Tongue (tissue), 2 donors: ENCODE results near the gene ADGRB3. TPM values are rescaled to one million over a fixed set of nuclear protein-coding genes. Genes with fewer than 3 reads are reported as not detected.
"Not testable (repeated sequence)": the region's sequence is repeated elsewhere in the genome, so short reads cannot be mapped to it uniquely, and the experiment has no call there.

Experiments used
- DNase-seq: peaks from one replicate; pipeline ENCODE4 v3.0.0-alpha.2; 2015
- total RNA-seq: library from RNA; depleted of rRNA; stranded (reverse); fragments of >200 nt; gene quantifications from one replicate; pipeline ENCODE4 v1.2.3, GENCODE V29; 2014

The ADGRB3 gene
- total RNA-seq, 1 donor from 2014 or later = 6.1 TPM

DNA sequence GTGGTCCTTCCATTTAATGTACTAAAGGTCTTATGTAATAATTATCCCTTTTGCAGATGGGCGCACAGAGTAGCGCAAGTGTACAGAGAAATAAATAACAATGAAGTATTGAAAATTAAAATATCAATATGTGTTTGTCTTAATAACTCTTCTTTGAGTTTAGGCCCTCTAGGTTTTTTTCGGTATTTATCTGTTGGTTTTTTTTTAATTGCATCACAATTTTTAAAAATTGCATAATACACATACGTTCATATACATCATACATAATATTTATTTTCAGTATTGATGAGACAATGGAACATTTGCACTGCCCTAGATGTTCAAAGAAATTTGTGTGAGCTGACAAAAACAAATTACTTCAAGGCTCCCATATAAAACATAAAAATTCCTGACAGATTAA, 15.1 kb downstream of the ADGRB3 start:
- no peak for DNase-seq

GRCh38 chr6:68651011-68651985, 16.2 kb downstream of the ADGRB3 start:
- peak; percentile 20 for DNase-seq

GRCh38 chr6:68652117-68652536, 17.0 kb downstream of the ADGRB3 start:
- no peak for DNase-seq

DNA sequence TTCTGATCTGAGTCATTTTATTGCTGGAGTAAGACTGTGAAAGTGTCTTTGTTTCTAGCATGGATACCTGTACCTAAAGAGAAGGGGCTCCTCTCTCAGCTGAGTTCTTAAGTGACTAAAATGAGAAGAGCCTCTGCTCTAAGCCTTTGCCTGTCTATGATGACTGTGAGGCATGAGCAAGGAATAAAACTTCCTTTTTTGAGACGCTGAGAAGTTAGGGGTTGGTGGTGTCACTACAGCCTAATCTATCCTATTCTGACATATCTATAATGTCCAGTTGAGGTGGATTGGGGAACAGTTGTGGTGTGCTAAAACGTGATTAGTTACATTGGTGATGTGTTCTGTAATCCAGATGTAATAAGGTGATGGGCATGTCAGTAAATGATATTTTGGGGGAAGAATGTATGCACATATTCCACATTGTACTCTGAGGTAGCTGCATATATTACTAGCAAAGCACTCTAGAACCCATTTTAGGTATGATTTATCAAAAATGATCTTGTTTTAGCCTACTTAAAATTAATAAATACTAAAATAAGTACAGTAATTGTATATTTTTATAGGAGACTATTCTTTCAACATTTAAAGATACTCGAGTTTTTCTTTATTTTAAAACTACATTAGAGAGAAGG, 18.1 kb downstream of the ADGRB3 start:
- no peak for DNase-seq

DNA sequence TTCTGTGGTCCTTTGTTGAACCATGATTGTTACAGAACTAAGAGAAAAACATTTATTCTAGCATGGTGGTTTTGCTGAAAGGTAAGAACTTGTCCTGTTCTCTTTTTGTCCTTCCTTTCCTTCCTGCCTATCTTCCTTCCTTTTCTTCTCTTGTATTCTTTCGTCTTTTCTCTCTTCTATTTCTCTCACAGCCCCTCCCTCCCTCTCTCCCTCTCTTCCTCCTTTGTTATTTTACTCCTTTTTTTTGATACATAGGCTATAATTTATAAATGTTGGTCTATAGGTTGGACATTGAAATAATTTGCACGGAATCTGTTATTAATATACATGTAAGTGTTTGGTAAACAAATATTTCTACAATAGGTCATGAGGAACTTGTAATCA, 18.6 kb downstream of the ADGRB3 start:
- DNase-seq = no peak

DNA sequence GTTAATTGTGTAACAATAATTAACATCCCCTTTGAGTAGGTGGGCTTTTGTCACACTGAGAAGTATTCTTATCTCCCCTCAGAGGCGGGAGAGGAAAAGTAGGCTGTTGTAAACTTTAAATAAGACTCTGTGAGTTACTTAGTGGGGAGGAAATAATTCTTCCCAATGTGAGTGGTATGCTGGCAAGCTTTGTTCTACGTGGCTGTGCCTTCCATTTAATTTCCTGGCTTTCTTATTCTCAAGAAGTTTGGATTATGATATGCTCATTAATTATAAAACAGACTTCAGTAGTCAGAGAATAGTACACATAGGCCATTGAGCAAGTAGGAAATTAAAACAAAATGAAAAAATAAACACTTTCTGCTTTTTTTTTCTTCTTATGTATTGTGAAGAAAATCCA, 19.1 kb downstream of the ADGRB3 start:
- DNase-seq = no peak

DNA sequence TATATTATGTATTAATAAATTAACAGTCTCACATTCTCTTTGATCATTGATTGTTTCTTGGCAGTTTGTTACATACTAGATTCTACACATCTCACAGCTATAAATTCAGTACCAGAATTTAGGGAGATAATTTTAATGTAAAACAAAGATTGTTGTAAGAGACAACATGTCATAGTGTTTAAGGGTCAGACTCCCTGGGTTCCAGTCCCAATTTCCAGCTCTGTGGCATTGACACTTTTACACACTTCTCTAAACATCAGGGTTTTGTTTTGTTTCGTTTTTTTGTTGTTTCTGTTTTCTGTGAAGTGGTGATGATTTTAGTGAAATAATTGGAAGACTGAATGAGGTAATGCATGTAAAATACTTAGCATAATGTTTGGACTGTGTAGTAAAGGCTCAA, 19.9 kb downstream of the ADGRB3 start:
- no peak for DNase-seq

- DNase-seq = no peak
These were observed 22.5 kb downstream of the ADGRB3 start for GRCh38 chr6:68657374-68658139.

- DNase-seq = no peak
These were observed 23.3 kb downstream of the ADGRB3 start for GRCh38 chr6:68658338-68658737.

DNA sequence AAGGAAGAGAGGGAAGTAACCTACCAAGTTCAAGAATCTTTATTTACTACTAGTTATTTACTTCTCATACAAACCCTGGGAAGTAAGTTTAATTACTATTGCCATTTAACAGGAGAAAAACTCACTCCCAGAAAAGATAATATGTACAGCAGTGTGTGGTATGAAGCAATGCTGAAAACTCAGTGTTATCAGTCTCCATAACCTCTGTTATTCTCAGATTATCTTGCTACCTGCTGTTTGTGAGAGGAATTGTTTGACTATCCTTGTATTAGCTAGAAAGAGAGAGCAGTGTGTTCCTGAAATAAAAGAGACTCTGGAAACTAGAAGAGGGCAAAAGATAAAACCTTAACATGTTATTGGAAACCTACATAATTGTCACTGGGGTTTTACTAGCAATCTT, 38.2 kb downstream of the ADGRB3 start:
- DNase-seq = no peak

DNA sequence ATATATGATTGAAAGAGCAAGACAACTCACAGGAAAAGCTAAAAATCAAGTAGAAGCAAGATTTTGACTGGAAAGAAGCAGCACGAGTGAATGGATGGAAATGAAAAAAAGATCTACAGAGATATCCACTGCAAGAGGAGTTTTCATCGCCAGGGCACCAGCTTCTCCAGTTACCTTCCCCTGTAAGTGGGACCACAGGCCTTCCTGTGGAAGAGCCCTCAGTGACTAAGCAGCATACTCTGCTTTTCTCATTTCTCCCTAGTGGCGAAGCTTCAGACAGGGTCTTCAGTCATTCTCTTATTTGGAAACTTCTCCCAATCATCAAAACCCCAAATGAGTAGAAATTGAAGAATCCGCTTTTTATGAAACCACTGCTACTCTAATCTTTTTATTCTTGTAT, 40.5 kb downstream of the ADGRB3 start:
- DNase-seq = no peak

DNA sequence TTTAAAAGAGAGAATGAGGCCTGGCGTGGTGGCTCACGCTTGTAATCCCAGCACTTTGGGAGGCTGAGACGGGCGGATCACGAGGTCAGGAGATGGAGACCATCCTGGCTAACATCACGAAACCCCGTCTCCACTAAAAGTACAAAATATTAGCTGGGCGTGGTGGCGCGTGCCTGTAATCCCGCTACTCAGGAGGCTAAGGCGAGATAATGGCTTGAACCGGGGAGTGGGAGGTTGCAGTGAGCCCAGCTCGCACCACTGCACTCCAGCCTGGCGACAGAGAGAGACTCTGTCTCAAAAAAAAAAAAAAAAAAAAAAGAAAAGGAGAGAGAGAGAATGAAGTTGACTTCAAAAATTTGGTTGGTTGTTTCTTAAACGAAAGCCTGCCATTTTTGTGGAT, 41.0 kb downstream of the ADGRB3 start:
- DNase-seq = not testable (repeated sequence)

GRCh38 chr6:68677058-68677457, 42.0 kb downstream of the ADGRB3 start:
- DNase-seq = peak; percentile 16

DNA sequence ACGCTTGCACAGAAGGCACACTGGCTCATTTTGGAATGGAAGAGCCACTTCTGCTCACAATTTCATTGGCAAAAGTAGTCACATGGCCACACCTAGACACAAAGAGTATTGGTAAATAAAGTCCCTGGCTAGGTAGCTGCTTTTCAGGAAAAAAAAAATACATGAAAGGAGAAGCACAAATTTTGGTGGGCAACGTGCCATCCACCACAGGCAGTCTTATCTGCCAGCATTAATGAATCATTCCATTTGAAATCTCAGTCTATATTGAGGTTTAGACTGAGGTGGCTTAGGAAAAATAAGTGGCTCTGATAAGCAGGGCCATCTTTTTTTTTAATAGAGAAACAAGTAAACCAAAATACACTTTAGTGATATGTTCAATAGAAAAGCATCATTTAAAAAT, 44.3 kb downstream of the ADGRB3 start:
- no peak for DNase-seq

- DNase-seq = no peak
These were observed 45.2 kb downstream of the ADGRB3 start for GRCh38 chr6:68680264-68680663.

DNA sequence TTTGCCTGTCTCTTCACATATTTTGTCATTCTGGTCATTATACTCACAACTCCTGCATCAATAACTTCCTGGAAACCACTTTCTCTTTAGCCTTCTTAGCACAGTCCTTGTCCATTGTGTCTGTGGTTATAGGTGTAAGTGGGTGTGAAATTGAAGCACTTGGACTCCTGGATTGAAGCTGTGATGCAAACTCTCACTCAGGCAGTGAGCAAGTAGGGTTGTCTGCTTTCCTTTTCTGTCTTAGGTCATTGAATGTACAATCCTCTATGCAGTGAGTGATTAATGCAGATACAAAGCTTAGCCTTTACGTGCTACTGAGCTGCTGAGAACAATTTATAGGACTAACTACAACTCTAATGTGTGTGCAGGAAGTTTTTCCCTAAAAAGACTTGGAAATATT, 54.8 kb downstream of the ADGRB3 start:
- DNase-seq = no peak

DNA sequence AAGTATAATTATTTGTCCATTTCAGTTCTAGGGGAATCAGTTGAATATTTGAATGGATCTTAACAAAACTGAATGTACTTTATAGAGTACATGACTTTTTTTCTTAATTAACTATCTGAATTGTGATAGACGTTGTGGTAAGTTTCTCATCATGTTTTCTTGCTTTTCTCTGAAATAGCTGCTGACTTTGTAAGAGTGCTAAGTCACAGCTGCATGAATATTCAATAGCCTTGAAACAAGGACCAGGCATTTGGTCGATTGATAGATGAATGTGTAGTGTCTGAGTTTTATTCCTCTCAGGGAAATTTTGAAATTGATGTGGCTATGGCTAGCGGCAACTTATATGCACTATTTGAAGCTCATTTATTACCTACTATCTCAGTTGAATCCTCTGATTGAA, 56.0 kb downstream of the ADGRB3 start:
- no peak for DNase-seq

GRCh38 chr6:68693271-68693670, 58.2 kb downstream of the ADGRB3 start:
- DNase-seq = no peak

DNA sequence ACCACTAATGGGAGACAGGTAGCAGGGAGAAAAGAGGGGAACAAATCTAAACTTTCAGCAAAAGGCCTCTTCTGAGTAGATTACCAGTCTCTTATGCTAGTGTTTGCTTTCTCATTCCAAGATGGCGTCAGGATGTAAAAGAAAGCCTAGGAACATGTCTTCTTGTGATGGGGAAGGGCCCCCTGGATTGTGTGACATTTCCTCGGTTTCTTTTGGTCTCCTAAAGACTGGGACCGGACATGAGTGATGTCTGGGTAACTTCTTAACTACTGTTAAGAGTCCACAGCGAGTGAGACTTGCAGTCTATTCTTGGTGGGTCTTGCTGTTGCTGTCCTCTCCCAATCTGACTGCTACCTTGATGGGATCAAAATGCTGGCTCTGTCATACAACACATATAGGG, 60.3 kb downstream of the ADGRB3 start:
- DNase-seq = no peak

DNA sequence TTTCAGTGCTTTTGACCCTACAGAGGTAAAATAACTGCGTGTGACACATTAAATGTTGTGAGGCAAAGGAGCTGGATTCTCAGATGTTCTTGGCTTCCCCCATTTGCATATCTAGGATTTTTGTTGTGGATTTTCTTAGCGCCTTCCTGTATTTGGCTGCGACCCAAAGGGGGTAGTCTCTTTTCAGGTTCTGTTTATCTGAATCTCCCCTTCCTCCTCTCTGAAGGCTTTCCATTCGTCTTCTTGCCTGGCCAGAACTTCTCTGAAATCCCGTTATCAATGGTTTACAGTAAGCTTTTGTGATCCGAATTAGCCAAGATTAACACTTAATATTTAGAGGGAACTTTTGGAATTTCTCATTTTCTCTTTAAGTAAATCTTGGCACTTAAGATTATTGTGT, 60.8 kb downstream of the ADGRB3 start:
- no peak for DNase-seq

GRCh38 chr6:68697394-68697793, 62.3 kb downstream of the ADGRB3 start:
- DNase-seq = no peak

- DNase-seq = no peak
These were observed 66.1 kb downstream of the ADGRB3 start for GRCh38 chr6:68701159-68701558.

GRCh38 chr6:68704485-68704884, 69.4 kb downstream of the ADGRB3 start:
- DNase-seq = no peak
